Activated T-helper 2 cell treated with anti-CD3 and anti-CD28 coated beads, Interferon-gamma antibody, Interleukin-2, Interleukin-4, amounts not matched to agents 10 μg/mL and 5 μg/mL and 100 μg/mL, durations not matched to agents 14 hours and 24 hours and 36 hours (primary cell): ENCODE data around the gene PRDX2. TPM values are rescaled to one million over a fixed set of nuclear protein-coding genes. Genes with fewer than 3 reads are reported as not detected.

Experiments
- DNase-seq: peaks from one replicate; pipeline ENCODE4 v3.0.0; 2021; ENCODE audit warnings: low spot score
- H3K27ac Mint-ChIP-seq: one replicate; pipeline ENCODE4 v1.8.0; 2021; ENCODE audit warnings: mixed read lengths
- H3K27me3 Mint-ChIP-seq: one replicate; pipeline ENCODE4 v1.8.0; 2021; ENCODE audit warnings: low read depth, mixed read lengths
- H3K36me3 Mint-ChIP-seq: one replicate; pipeline ENCODE4 v1.8.0; 2021; ENCODE audit warnings: low read depth, mixed read lengths
- H3K4me1 Mint-ChIP-seq: one replicate; pipeline ENCODE4 v1.8.0; 2021; ENCODE audit warnings: low read depth, mixed read lengths
- H3K4me3 Mint-ChIP-seq: one replicate; pipeline ENCODE4 v1.8.0; 2021; ENCODE audit warnings: low read depth, mild to moderate bottlenecking, moderate library complexity, mixed read lengths
- H3K9me3 Mint-ChIP-seq: one replicate; pipeline ENCODE4 v1.8.0; 2021; ENCODE audit warnings: mixed read lengths
- intact Hi-C: fragments of 100-400 bp; cut with micrococcal nuclease; formaldehyde crosslinking; loops from one replicate; pipeline ENCODE4 v1.15.1; 2023
- total RNA-seq: library from RNA; stranded (reverse); gene quantifications from 2 replicates; pipeline ENCODE4 v1.2.3, GENCODE V29; 2022

PRDX2 gene
- total RNA-seq, 1 donor from 2014 or later: 274 TPM

- peak overlapping the region; percentile 28 for H3K27ac Mint-ChIP-seq
- intact Hi-C loops: loop anchor here (1.0 kb wide), 2 partner anchors 37 to 88 kb away; no protein-coding TSS in a partner anchor
- peaks cover 4% of the 10 kb centered on the region for H3K4me1 Mint-ChIP-seq
- H3K4me3 Mint-ChIP-seq: no peak overlapping the region
- H3K36me3 Mint-ChIP-seq: no peaks in the 10 kb centered on the region
- H3K9me3 Mint-ChIP-seq: no peaks in the 10 kb centered on the region
- DNase-seq: no peak
- peaks cover 2% of the 10 kb centered on the region for H3K27me3 Mint-ChIP-seq
Observed at GRCh38 chr19:12759686-12760085, 41.9 kb downstream of the PRDX2 start.

- no peak overlapping the region for H3K27ac Mint-ChIP-seq
- peaks cover 2% of the 10 kb centered on the region for H3K27me3 Mint-ChIP-seq
- peak; percentile 65 for DNase-seq
- peaks cover 4% of the 10 kb centered on the region for H3K4me1 Mint-ChIP-seq
- H3K4me3 Mint-ChIP-seq: peak overlapping the region; percentile 47
- H3K36me3 Mint-ChIP-seq: no peaks in the 10 kb centered on the region
- intact Hi-C loops: no loop called here
- no peaks in the 10 kb centered on the region for H3K9me3 Mint-ChIP-seq
Observed at GRCh38 chr19:12757544-12758274, 43.9 kb downstream of the PRDX2 start.

- no peaks in the 10 kb centered on the region for H3K9me3 Mint-ChIP-seq
- peaks cover 2% of the 10 kb centered on the region for H3K27me3 Mint-ChIP-seq
- intact Hi-C loops: no loop called here
- no peak overlapping the region for H3K4me3 Mint-ChIP-seq
- peaks cover 4% of the 10 kb centered on the region for H3K4me1 Mint-ChIP-seq
- no peak for DNase-seq
- no peak overlapping the region for H3K27ac Mint-ChIP-seq
- H3K36me3 Mint-ChIP-seq: no peaks in the 10 kb centered on the region
Observed at GRCh38 chr19:12756150-12756883, 45.3 kb downstream of the PRDX2 start.

- H3K27me3 Mint-ChIP-seq: peaks cover 11% of the 10 kb centered on the region
- DNase-seq: no peak
- H3K4me1 Mint-ChIP-seq: peaks cover 5% of the 10 kb centered on the region
- H3K27ac Mint-ChIP-seq: no peak overlapping the region
- H3K9me3 Mint-ChIP-seq: no peaks in the 10 kb centered on the region
- intact Hi-C loops: no loop called here
- H3K36me3 Mint-ChIP-seq: no peaks in the 10 kb centered on the region
- no peak overlapping the region for H3K4me3 Mint-ChIP-seq
Observed at GRCh38 chr19:12754465-12755196, 47.0 kb downstream of the PRDX2 start.

- Mint-ChIP-seq H3K4me3 (no peak overlapping the region), H3K4me1 (peaks cover 3% of the 10 kb centered on the region), H3K9me3 (peaks cover 11% of the 10 kb centered on the region), H3K27ac (no peak overlapping the region), H3K27me3 (peaks cover 10% of the 10 kb centered on the region), H3K36me3 (peaks cover 13% of the 10 kb centered on the region)
- no peak for DNase-seq
- intact Hi-C loops: no loop called here
Observed at GRCh38 chr19:12752056-12752781, 49.4 kb downstream of the PRDX2 start.

- H3K27me3 Mint-ChIP-seq: peaks cover 10% of the 10 kb centered on the region
- intact Hi-C loops: no loop called here
- no peak within 1 kb of the TSS for H3K27ac Mint-ChIP-seq
- H3K36me3 Mint-ChIP-seq: peaks cover 19% of the 10 kb centered on the region
- no peak for DNase-seq
- H3K9me3 Mint-ChIP-seq: peaks cover 11% of the 10 kb centered on the region
- no peak within 1 kb of the TSS for H3K4me3 Mint-ChIP-seq
- H3K4me1 Mint-ChIP-seq: peaks cover 3% of the 10 kb centered on the region
Observed at GRCh38 chr19:12751635-12752034, 50.0 kb downstream of the PRDX2 start, which contains the start of gene BEST2. Gene BEST2 (plus strand): TSS chr19:12751791. CDS start chr19:12752593, 802 bp downstream.

- no peak for DNase-seq
- Mint-ChIP-seq H3K4me3 (no peak overlapping the region), H3K4me1 (peaks cover 3% of the 10 kb centered on the region), H3K27me3 (peaks cover 10% of the 10 kb centered on the region), H3K27ac (no peak overlapping the region), H3K9me3 (peaks cover 11% of the 10 kb centered on the region), H3K36me3 (peaks cover 26% of the 10 kb centered on the region)
- intact Hi-C loops: no loop called here
Observed at GRCh38 chr19:12750851-12751250, 50.7 kb downstream of the PRDX2 start.

GRCh38 chr19:12749938-12750521 is 51.6 kb downstream of the PRDX2 start:
- H3K4me1 Mint-ChIP-seq: peaks cover 3% of the 10 kb centered on the region
- peaks cover 10% of the 10 kb centered on the region for H3K27me3 Mint-ChIP-seq
- no peak overlapping the region for H3K4me3 Mint-ChIP-seq
- intact Hi-C loops: no loop called here
- no peak for DNase-seq
- no peak overlapping the region for H3K27ac Mint-ChIP-seq
- H3K9me3 Mint-ChIP-seq: peaks cover 11% of the 10 kb centered on the region
- H3K36me3 Mint-ChIP-seq: peaks cover 34% of the 10 kb centered on the region

GRCh38 chr19:12748489-12748888 is 53.1 kb downstream of the PRDX2 start:
- peaks cover 3% of the 10 kb centered on the region for H3K4me1 Mint-ChIP-seq
- H3K4me3 Mint-ChIP-seq: no peak overlapping the region
- peaks cover 10% of the 10 kb centered on the region for H3K27me3 Mint-ChIP-seq
- peaks cover 40% of the 10 kb centered on the region for H3K36me3 Mint-ChIP-seq
- intact Hi-C loops: no loop called here
- peaks cover 11% of the 10 kb centered on the region for H3K9me3 Mint-ChIP-seq
- H3K27ac Mint-ChIP-seq: no peak overlapping the region
- DNase-seq: no peak

Other genes starting within 250 kb of the PRDX2 start
- gene ZNF490, start 191.0 kb downstream of the PRDX2 start, total RNA-seq: 7.0 and 9.9 TPM in 2 replicates
- gene ZNF791, start 190.9 kb downstream of the PRDX2 start, total RNA-seq: 21.8 and 22.5 TPM in 2 replicates
- gene MAN2B1, start 135.1 kb downstream of the PRDX2 start, total RNA-seq: 133 and 147 TPM in 2 replicates
- 23.1 and 23.7 TPM in 2 replicates for gene WDR83, start 135.0 kb downstream of the PRDX2 start, total RNA-seq
- gene DHPS, start 119.9 kb downstream of the PRDX2 start, total RNA-seq: 122 and 134 TPM in 2 replicates
- not detected in 2 replicates for gene GNG14, start 113.8 kb downstream of the PRDX2 start, total RNA-seq
- gene FBXW9, start 105.2 kb downstream of the PRDX2 start, total RNA-seq: 8.8 and 9.4 TPM in 2 replicates
- gene TNPO2, start 77.9 kb downstream of the PRDX2 start, total RNA-seq: 109 and 112 TPM in 2 replicates
- gene TRIR, start 67.1 kb downstream of the PRDX2 start, total RNA-seq: 204 and 210 TPM in 2 replicates
- gene GET3, start 64.3 kb downstream of the PRDX2 start, total RNA-seq: 62.7 and 62.8 TPM in 2 replicates
- 0.11 TPM in 1 of 2 replicates, not detected in the other for gene BEST2, start 50.0 kb downstream of the PRDX2 start, total RNA-seq
- 18.3 and 25.1 TPM in 2 replicates for gene HOOK2, start 26.2 kb downstream of the PRDX2 start, total RNA-seq
- gene JUNB, start 10.3 kb downstream of the PRDX2 start, total RNA-seq: 333 and 351 TPM in 2 replicates
- gene THSD8, start 269 bp upstream of the PRDX2 start, total RNA-seq: 28.6 and 29.8 TPM in 2 replicates
- 38.3 and 40.6 TPM in 2 replicates for gene RNASEH2A, start 4.8 kb upstream of the PRDX2 start, total RNA-seq
- gene RTBDN, start 32.8 kb upstream of the PRDX2 start, total RNA-seq: not detected in 2 replicates
- gene MAST1, start 36.7 kb upstream of the PRDX2 start, total RNA-seq: 5.2 and 6.5 TPM in 2 replicates
- 21.9 and 25.6 TPM in 2 replicates for gene DNASE2, start 79.6 kb upstream of the PRDX2 start, total RNA-seq
- gene KLF1, start 85.4 kb upstream of the PRDX2 start, total RNA-seq: 0.62 and 0.97 TPM in 2 replicates
- gene GCDH, start 89.4 kb upstream of the PRDX2 start, total RNA-seq: 51.6 and 53.2 TPM in 2 replicates
- gene SYCE2, start 117.5 kb upstream of the PRDX2 start, total RNA-seq: 1.9 and 3.2 TPM in 2 replicates
- gene FARSA, start 131.9 kb upstream of the PRDX2 start, total RNA-seq: 165 and 166 TPM in 2 replicates
- 984 and 991 TPM in 2 replicates for gene CALR, start 136.8 kb upstream of the PRDX2 start, total RNA-seq
- gene RAD23A, start 144.1 kb upstream of the PRDX2 start, total RNA-seq: 189 and 196 TPM in 2 replicates
- gene GADD45GIP1, start 155.4 kb upstream of the PRDX2 start, total RNA-seq: 29.2 and 32.6 TPM in 2 replicates
- 0.16 TPM in 1 of 2 replicates, not detected in the other for gene DAND5, start 167.8 kb upstream of the PRDX2 start, total RNA-seq
- gene NFIX, start 193.7 kb upstream of the PRDX2 start, total RNA-seq: 2.7 and 3.0 TPM in 2 replicates